Thyroid gland (tissue), 4 donors: Measurements from ENCODE around the gene AMBN. TPM values are rescaled to one million over a fixed set of nuclear protein-coding genes. Genes with fewer than 3 reads are reported as not detected.

ENCODE experiments used
- DNase-seq, 2 donors: peaks; one replicate each; pipeline ENCODE4 v3.0.0-alpha.2; 2019
- H3K27ac ChIP-seq, 3 donors: fragments of 200-600 bp; sonication (generic); 1 replicate in 2 of 3; 2 replicates in 1 of 3; pipeline ENCODE4 v1.5.1; 2016 to 2019; ENCODE audit warnings: mild to moderate bottlenecking in 1 of 3, moderate library complexity in 1 of 3
- H3K27me3 ChIP-seq: fragments of 200-600 bp; sonication (generic); one replicate; pipeline ENCODE4 v1.5.1; 2019
- H3K36me3 ChIP-seq, 2 donors: fragments of 200-600 bp; sonication (generic); one replicate each; pipeline ENCODE4 v1.5.1; 2016 to 2019
- H3K4me1 ChIP-seq, 2 donors: fragments of 200-600 bp; sonication (generic); one replicate each; pipeline ENCODE4 v1.5.1; 2017 to 2019
- H3K4me3 ChIP-seq, 3 donors: fragments of 200-600 bp; sonication (generic); replicated peaks in 1 of 3; 1 replicate in 2 of 3; 2 replicates in 1 of 3; pipeline ENCODE4 v1.5.1; 2016; ENCODE audit warnings: mild to moderate bottlenecking in 1 of 3
- H3K9me3 ChIP-seq: fragments of 200-600 bp; sonication (generic); one replicate; pipeline ENCODE4 v1.5.1; 2017
- POLR2A ChIP-seq, 2 donors: fragments of 450-650 bp; IDR thresholded peaks; one replicate each; pipeline ENCODE4 v1.6.1; 2017; ENCODE audit warnings: antibody characterized with exemption in 2 of 2, mild to moderate bottlenecking in 2 of 2, moderate library complexity in 1 of 2
- WGBS, 2 donors: methylation state at CpG; one replicate each; pipeline ENCODE4 v1.1.5; 2017; 5-methylcytosine and 5-hydroxymethylcytosine counted together
- intact Hi-C: fragments of 100-400 bp; cut with DNase I; formaldehyde crosslinking; loops from one replicate; pipeline ENCODE4 v1.15.1; 2023
- total RNA-seq, 4 donors: library from RNA; depleted of rRNA; stranded (reverse); fragments of >200 nt; gene quantifications; one replicate each; pipeline ENCODE4 v1.2.3, GENCODE V29; 2016
- TF ChIP-seq, protein P1 (sequence below), 6 experiments: fragments of 200-600 bp in 3 of 6; fragments of 450-650 bp in 3 of 6; sonication (generic) in 3 of 6; IDR thresholded peaks; one replicate each; pipeline ENCODE4 v1.5.1; 2016 to 2019; ENCODE audit warnings: antibody characterized with exemption in 6 of 6, mild to moderate bottlenecking in 2 of 6, inconsistent platforms in 1 of 6, moderate library complexity in 1 of 6

The AMBN gene
- not detected for total RNA-seq

GRCh38 chr4:70591955-70592582 is at the start of gene AMBN:
Gene AMBN, plus strand, starts transcription at chr4:70592256. Its CDS starts 103 bp downstream, at chr4:70592359.
- no peak within 1 kb of the TSS for H3K27ac ChIP-seq
- intact Hi-C loops: no loop called here
- H3K4me1 ChIP-seq: no peaks in the 10 kb centered on the region
- no peaks in the 10 kb centered on the region for H3K27me3 ChIP-seq
- H3K36me3 ChIP-seq: no peaks in the 10 kb centered on the region
- no peak within 1 kb of the TSS for H3K4me3 ChIP-seq
- DNase-seq: no peak
- no peaks in the 10 kb centered on the region for H3K9me3 ChIP-seq
- 85 to 87% methylated on average over 5 of the region's 5 CpGs for WGBS, 2 donors
- TF ChIP-seq, protein P1, sequence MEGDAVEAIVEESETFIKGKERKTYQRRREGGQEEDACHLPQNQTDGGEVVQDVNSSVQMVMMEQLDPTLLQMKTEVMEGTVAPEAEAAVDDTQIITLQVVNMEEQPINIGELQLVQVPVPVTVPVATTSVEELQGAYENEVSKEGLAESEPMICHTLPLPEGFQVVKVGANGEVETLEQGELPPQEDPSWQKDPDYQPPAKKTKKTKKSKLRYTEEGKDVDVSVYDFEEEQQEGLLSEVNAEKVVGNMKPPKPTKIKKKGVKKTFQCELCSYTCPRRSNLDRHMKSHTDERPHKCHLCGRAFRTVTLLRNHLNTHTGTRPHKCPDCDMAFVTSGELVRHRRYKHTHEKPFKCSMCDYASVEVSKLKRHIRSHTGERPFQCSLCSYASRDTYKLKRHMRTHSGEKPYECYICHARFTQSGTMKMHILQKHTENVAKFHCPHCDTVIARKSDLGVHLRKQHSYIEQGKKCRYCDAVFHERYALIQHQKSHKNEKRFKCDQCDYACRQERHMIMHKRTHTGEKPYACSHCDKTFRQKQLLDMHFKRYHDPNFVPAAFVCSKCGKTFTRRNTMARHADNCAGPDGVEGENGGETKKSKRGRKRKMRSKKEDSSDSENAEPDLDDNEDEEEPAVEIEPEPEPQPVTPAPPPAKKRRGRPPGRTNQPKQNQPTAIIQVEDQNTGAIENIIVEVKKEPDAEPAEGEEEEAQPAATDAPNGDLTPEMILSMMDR (IDR thresholded peaks at IDR 0.05): no peak
- TF ChIP-seq POLR2A (IDR thresholded peaks at IDR 0.05): no peak

DNA sequence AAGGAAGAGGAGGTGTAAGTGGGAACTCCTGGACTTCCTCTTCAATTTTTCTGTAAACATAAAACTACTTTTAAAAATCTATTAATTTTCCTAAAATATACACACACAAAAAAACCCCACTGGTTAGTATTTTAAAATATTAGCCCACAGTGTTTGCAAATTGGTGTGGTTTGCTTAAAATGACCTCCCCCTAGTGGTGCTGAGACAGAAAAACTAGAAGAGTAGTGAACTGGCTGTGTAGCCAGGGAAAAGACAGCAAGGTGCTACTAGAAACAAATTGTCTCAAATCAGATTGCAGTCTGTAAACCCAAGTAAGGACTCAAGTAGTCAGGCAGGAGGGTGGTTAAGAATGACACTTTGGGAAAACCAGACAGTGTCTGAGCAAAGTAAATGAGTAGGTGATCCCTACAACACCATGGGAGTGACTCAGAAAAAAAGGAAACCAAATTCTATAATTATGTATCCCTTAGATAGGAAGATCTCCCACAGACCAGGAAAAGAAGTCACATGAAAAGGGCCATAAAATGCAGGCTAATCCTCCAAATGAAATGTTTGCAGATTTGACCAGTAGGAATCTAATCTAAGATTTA is 47.7 kb upstream of the AMBN start:
- intact Hi-C loops: no loop called here
- no peaks in the 10 kb centered on the region for H3K4me1 ChIP-seq
- H3K27ac ChIP-seq: no peak overlapping the region
- no peak for DNase-seq
- no peaks in the 10 kb centered on the region for H3K9me3 ChIP-seq
- H3K27me3 ChIP-seq: no peaks in the 10 kb centered on the region
- TF ChIP-seq, protein P1 (IDR thresholded peaks at IDR 0.05): peak in 2 of 6 experiments; percentile 29 to 48
- no peak for TF ChIP-seq POLR2A (IDR thresholded peaks at IDR 0.05)
- H3K36me3 ChIP-seq: no peaks in the 10 kb centered on the region
- no peak overlapping the region for H3K4me3 ChIP-seq

DNA sequence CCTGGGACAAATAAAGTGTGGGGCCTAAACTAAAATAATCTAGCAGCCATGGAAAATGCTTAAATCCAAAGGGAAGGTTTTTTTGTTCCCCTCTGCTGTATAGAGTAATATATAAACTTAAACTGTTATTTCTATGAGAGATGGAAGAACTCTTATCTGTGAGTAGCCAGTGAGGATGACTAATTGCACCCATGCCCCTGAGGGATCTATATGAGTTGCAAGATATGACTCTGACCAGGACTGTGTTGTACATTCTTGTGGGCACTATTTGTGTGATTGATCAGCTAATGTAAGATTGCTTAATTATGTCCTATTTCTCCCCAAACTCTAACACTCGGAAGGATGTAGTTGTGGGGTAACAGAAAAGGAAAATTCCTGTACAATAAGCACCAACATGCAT is 35.2 kb upstream of the AMBN start:
- Histone ChIP-seq H3K4me1 (no peaks in the 10 kb centered on the region), H3K27me3 (no peaks in the 10 kb centered on the region), H3K4me3 (no peak overlapping the region), H3K27ac (no peak overlapping the region), H3K9me3 (no peaks in the 10 kb centered on the region), H3K36me3 (no peaks in the 10 kb centered on the region)
- TF ChIP-seq, protein P1 (IDR thresholded peaks at IDR 0.05): no peak
- no peak for TF ChIP-seq POLR2A (IDR thresholded peaks at IDR 0.05)
- intact Hi-C loops: no loop called here
- WGBS, 2 donors: 0 to 94% methylated on average over 1 of the region's 1 CpG
- DNase-seq: no peak

GRCh38 chr4:70559211-70559830 is 32.7 kb upstream of the AMBN start:
- H3K27me3 ChIP-seq: no peaks in the 10 kb centered on the region
- intact Hi-C loops: no loop called here
- no peaks in the 10 kb centered on the region for H3K4me1 ChIP-seq
- H3K27ac ChIP-seq: no peak overlapping the region
- WGBS, 2 donors: 25 to 30% methylated on average over 2 of the region's 2 CpGs
- H3K36me3 ChIP-seq: no peaks in the 10 kb centered on the region
- no peak overlapping the region for H3K4me3 ChIP-seq
- no peak for TF ChIP-seq POLR2A (IDR thresholded peaks at IDR 0.05)
- TF ChIP-seq, protein P1 (IDR thresholded peaks at IDR 0.05): peak; percentile 32 to 73 (median 57)
- H3K9me3 ChIP-seq: no peaks in the 10 kb centered on the region
- DNase-seq: peak; percentile 27 to 58

DNA sequence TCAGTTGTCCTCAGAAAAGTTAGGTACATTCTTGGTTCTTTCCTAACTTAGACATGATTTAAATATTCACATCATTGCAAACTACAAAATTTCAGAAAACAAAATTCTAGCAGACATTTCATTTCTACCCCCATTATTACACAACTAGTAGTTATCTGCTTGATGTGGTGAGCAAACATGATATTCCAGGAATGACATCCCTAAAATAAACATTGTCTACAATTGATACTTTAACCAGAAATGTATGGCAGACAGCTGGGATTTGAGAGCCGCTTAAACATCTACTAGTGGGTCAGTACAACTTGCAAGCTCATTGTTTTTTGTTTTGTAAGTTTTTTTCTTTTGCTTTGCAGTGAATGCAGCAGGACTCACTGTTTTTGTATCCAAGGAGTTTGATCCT is 32.1 kb upstream of the AMBN start:
- H3K4me1 ChIP-seq: no peaks in the 10 kb centered on the region
- H3K27me3 ChIP-seq: no peaks in the 10 kb centered on the region
- H3K4me3 ChIP-seq: no peak overlapping the region
- no peaks in the 10 kb centered on the region for H3K36me3 ChIP-seq
- H3K27ac ChIP-seq: no peak overlapping the region
- intact Hi-C loops: no loop called here
- WGBS, 2 donors: 92 to 97% methylated on average over 1 of the region's 1 CpG
- DNase-seq: no peak
- no peaks in the 10 kb centered on the region for H3K9me3 ChIP-seq
- TF ChIP-seq POLR2A (IDR thresholded peaks at IDR 0.05): no peak
- TF ChIP-seq, protein P1 (IDR thresholded peaks at IDR 0.05): no peak
